Measurements from ENCODE around the gene SUPT6H. TPM values are rescaled to one million over a fixed set of nuclear protein-coding genes. Genes with fewer than 3 reads are reported as not detected.
"Not testable (repeated sequence)": the region's sequence is repeated elsewhere in the genome, so short reads cannot be mapped to it uniquely, and the experiment has no call there.

SUPT6H gene
- total RNA-seq, 2 experiments from 2014 or later, result 60.7 to 65.8 TPM

DNA sequence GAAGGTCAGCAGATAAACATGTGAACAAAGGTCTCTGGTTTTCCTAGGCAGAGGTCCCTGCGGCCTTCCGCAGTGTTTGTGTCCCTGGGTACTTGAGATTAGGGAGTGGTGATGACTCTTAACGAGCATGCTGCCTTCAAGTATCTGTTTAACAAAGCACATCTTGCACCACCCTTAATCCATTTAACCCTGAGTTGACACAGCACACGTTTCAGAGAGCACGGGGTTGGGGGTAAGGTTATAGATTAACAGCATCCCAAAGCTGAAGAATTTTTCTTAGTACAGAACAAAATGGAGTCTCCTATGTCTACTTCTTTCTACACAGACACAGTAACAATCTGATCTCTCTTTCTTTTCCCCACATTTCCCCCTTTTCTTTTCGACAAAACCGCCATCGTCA, 3.7 kb upstream of the SUPT6H start:
- CTCF ChIA-PET, DNase-seq, H3K27ac Mint-ChIP-seq, H3K9me3 Mint-ChIP-seq, H3K27me3 Mint-ChIP-seq, H3K4me3 Mint-ChIP-seq: not testable (repeated sequence)
- Mint-ChIP-seq H3K4me1 (peaks cover 29% of the 10 kb centered on the region), H3K36me3 (ENCODE audit: low read depth) (peaks cover 55% of the 10 kb centered on the region)
- POLR2A ChIA-PET, result interaction anchor here (2.0 kb wide), 1 partner anchor 12 kb away, joined by 7 read pairs; no protein-coding TSS in a partner anchor

DNA sequence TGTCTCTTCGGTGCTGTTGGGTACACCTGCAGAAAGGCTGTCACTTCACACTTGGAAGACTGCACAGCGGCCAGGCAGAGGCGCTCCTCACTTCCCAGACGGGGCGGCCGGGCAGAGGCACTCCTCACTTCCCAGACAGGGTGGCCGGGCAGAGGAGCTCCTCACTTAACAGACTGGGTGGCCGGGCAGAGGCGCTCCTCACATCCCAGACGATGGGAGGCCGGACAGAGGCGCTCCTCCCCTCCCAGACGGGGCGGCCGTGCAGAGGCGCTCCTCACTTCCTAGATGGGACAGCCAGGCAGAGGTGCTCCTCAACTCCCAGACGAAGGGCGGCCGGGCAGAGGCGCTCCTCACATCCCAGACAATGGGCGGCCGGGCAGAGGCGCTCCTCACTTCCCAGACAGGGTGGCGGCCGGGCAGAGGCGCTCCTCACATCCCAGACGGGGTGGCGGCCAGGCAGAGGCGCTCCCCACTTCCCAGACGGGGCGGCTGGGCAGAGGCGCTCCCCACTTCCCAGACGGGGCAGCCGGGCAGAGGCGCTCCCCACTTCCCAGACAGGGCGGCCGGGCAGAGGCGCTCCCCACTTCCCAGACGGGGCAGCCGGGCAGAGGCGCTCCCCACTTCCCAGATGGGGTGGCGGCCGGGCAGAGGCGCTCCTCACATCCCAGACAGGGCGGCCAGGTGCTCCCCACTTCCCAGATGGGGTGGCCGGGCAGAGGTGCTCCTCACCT, 3.1 kb upstream of the SUPT6H start:
- H3K27ac Mint-ChIP-seq, H3K27me3 Mint-ChIP-seq, H3K4me3 Mint-ChIP-seq, H3K9me3 Mint-ChIP-seq, CTCF ChIA-PET, DNase-seq: not testable (repeated sequence)
- Mint-ChIP-seq H3K4me1 (peaks cover 35% of the 10 kb centered on the region), H3K36me3 (ENCODE audit: low read depth) (peaks cover 54% of the 10 kb centered on the region)
- POLR2A ChIA-PET, result interaction anchor here (2.0 kb wide), 1 partner anchor 12 kb away, joined by 7 read pairs; no protein-coding TSS in a partner anchor

DNA sequence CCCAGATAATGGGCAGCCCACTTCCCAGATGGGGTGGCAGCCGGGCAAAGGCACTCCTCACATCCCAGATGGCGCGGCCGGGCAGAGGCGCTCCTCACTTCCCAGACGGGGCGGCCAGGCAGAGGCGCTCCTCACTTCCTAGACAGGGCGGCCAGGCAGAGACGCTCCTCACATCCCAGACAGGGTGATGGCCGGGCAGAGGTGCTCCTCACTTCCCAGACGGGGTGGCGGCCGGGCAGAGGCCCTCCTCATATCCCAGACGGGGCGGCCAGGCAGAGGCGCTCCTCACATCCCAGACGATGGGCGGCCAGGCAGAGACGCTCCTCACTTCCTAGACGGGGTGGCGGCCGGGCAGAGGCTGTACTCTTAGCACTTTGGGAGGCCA, 2.5 kb upstream of the SUPT6H start:
- peaks cover 56% of the 10 kb centered on the region for H3K36me3 Mint-ChIP-seq (ENCODE audit: low read depth)
- H3K4me3 Mint-ChIP-seq, DNase-seq, CTCF ChIA-PET, POLR2A ChIA-PET, H3K27ac Mint-ChIP-seq, H3K9me3 Mint-ChIP-seq, H3K27me3 Mint-ChIP-seq: not testable (repeated sequence)
- H3K4me1 Mint-ChIP-seq, result peaks cover 41% of the 10 kb centered on the region

DNA sequence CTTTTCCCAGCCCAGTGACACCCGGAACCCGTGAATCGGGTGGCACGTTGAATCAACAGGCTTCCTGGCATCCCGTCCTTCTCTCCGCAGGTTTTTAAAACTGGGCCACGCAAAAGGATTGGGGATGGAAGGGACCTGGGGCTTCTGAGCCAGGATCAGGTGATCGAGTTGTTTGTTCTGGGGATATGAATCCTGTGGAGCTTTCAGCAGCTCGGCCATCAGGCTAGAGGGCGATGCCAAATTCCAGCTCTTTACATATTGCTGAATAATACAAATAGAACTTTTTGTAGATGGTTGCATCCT, 473 bp downstream of the SUPT6H start:
- no peak for DNase-seq
- Mint-ChIP-seq H3K4me3 (peak overlapping the region; percentile 98), H3K4me1 (peaks cover 53% of the 10 kb centered on the region), H3K27me3 (no peaks in the 10 kb centered on the region), H3K36me3 (ENCODE audit: low read depth) (peaks cover 55% of the 10 kb centered on the region), H3K27ac (peak overlapping the region; percentile 98), H3K9me3 (no peaks in the 10 kb centered on the region)
- CTCF ChIA-PET, result interaction anchor here (0.8 to 3.6 kb wide), 9 partner anchors 9 to 327 kb away, joined by 3 to 80 read pairs (median 6); partner anchors contain the start of genes BLTP2, PROCA1, RPL23A and TNFAIP1
- POLR2A ChIA-PET, result interaction anchor here (0.7 to 4.2 kb wide), 17 partner anchors 9 to 327 kb away, joined by 3 to 115 read pairs (median 5); partner anchors contain the start of genes ALDOC, BLTP2, IFT20 and PIGS

DNA sequence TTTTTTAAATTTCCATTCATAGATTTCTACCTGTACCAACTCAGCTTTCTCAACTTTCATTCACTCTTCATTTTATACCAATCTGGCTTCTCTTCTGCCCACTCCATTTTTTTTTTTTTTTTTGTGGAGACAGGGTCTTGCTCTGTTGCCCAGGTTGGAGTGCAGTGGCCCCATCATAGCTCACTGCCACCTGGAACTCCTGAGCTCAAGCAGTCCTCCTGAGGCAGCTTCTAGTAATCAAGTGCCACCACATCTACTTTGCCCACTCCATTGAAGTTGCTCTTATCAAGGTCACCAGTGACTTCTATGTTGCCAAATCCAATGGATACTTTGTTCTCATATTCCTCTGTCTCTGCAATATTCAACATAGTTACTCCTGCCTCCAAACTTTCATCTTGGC, 1.7 kb downstream of the SUPT6H start:
- Mint-ChIP-seq H3K9me3 (no peaks in the 10 kb centered on the region), H3K4me1 (peaks cover 54% of the 10 kb centered on the region), H3K27ac (peak overlapping the region; percentile 98), H3K36me3 (ENCODE audit: low read depth) (peaks cover 54% of the 10 kb centered on the region), H3K27me3 (no peaks in the 10 kb centered on the region), H3K4me3 (peak overlapping the region; percentile 98)
- CTCF ChIA-PET, result interaction anchor here (1.2 to 2.5 kb wide), 2 partner anchors 12 to 13 kb away, joined by 3 to 6 read pairs; no protein-coding TSS in a partner anchor
- POLR2A ChIA-PET, result interaction anchor here (1.1 to 4.2 kb wide), 4 partner anchors 11 to 85 kb away, joined by 3 to 115 read pairs (median 9); partner anchors contain the start of gene BLTP2
- DNase-seq, result no peak

DNA sequence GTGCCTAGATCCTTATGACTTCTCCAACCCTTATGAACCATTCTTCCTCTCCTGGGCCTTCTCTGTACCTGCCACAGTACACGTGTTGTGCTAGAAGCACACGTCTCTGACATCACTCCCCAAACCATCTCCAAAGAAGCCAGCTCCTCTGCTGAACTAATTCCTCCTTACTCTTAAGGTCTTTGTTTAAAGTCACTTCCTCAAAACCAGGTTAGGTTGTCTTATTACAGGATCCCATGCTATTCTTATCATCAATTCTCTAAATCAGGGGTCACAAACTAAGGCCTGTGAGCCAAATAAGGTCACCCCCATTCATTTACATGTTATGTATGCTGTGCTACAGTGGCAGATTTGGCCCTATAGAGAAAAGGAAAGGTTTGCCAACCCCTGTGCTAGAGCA, 4.0 kb downstream of the SUPT6H start:
- no peak overlapping the region for H3K4me3 Mint-ChIP-seq
- ChIA-PET POLR2A (no interaction called here), CTCF (no interaction called here)
- no peaks in the 10 kb centered on the region for H3K9me3 Mint-ChIP-seq
- no peak for DNase-seq
- H3K4me1 Mint-ChIP-seq, result peaks cover 41% of the 10 kb centered on the region
- no peak overlapping the region for H3K27ac Mint-ChIP-seq
- peaks cover 44% of the 10 kb centered on the region for H3K36me3 Mint-ChIP-seq (ENCODE audit: low read depth)
- no peaks in the 10 kb centered on the region for H3K27me3 Mint-ChIP-seq

DNA sequence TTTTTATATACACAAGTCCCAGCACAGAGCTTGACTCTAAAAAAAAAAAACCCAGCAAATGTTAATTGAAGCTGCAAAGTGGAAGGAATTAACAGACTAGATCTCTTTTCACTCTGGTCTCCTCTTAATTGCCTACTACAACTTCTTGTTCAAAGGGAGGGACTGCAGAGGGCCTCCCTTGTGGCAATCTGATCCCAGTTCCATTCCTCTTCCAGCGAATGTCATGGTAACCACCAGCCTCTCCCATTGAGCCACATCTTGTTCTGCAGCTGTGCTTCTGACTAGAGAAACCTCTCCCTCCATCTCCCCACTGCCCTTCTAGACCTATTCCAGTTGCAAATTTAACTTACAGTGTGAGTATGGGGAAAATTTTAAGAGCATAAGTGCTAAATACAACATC, 5.9 kb downstream of the SUPT6H start:
- H3K4me1 Mint-ChIP-seq, result peaks cover 34% of the 10 kb centered on the region
- H3K4me3 Mint-ChIP-seq, result no peak overlapping the region
- H3K27me3 Mint-ChIP-seq, result no peaks in the 10 kb centered on the region
- DNase-seq, result no peak
- H3K9me3 Mint-ChIP-seq, result no peaks in the 10 kb centered on the region
- H3K27ac Mint-ChIP-seq, result no peak overlapping the region
- ChIA-PET POLR2A (interaction anchor here (1.0 to 1.6 kb wide), 3 partner anchors 22 to 68 kb away, joined by 3 to 5 read pairs (median 4); no protein-coding TSS in a partner anchor), CTCF (interaction anchor here (0.6 to 1.7 kb wide), 7 partner anchors 22 to 97 kb away, joined by 3 to 6 read pairs (median 4); partner anchors contain the start of genes BLTP2, PROCA1 and RPL23A)
- H3K36me3 Mint-ChIP-seq (ENCODE audit: low read depth), result peaks cover 50% of the 10 kb centered on the region

DNA sequence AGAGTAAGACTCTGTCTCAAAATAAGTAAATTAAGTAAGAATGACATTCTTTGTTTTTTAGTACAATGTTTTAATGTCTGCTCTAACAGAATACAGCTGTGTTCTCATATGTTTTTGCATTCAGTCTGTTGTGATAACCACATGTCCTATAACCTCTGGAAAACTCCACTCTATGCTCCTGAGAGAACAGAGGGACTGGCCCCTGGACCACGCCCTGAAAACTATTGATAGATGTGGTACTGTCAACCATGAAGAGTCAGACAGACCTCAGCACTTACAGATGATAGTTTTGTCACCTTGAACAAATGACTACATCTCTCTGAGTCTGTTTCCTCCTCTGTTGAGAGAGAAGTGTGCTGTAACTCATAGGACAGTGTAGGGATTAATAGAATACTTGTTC, 7.9 kb downstream of the SUPT6H start:
- Mint-ChIP-seq H3K27me3 (no peaks in the 10 kb centered on the region), H3K9me3 (no peaks in the 10 kb centered on the region), H3K36me3 (ENCODE audit: low read depth) (peaks cover 54% of the 10 kb centered on the region), H3K27ac (no peak overlapping the region), H3K4me1 (peaks cover 14% of the 10 kb centered on the region), H3K4me3 (no peak overlapping the region)
- CTCF ChIA-PET, result no interaction called here
- POLR2A ChIA-PET, result interaction anchor here (2.0 kb wide), 1 partner anchor 41 kb away, joined by 5 read pairs; no protein-coding TSS in a partner anchor
- no peak for DNase-seq

DNA sequence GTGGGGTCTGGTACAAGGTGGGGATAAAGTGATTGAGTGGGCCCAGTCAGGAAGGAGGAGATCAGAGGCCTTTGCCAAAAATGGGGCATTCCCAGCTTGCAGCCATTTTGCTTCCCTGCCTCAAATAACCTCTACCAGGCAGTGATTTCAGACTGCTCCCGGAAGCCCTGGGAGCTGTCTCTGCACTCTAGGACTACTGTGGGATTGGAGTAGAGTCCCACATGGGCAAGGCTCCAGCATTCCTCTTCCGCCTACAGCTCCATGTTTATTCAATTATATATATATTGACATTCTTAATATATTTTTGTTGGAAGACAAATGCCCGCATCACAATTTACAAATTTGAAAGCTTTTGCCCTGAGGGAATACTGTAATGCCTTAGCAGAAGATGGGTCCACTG, 13.5 kb downstream of the SUPT6H start:
- ChIA-PET POLR2A (interaction anchor here (0.7 to 2.1 kb wide), 5 partner anchors 13 to 76 kb away, joined by 3 to 10 read pairs (median 3); partner anchors contain the start of genes BLTP2, SDF2 and SUPT6H), CTCF (interaction anchor here (0.9 to 2.7 kb wide), 7 partner anchors 12 to 51 kb away, joined by 3 to 11 read pairs (median 6); partner anchors contain the start of gene BLTP2)
- Mint-ChIP-seq H3K27me3 (no peaks in the 10 kb centered on the region), H3K4me1 (no peaks in the 10 kb centered on the region), H3K4me3 (no peak overlapping the region), H3K27ac (no peak overlapping the region), H3K9me3 (no peaks in the 10 kb centered on the region), H3K36me3 (ENCODE audit: low read depth) (peaks cover 71% of the 10 kb centered on the region)
- no peak for DNase-seq

DNA sequence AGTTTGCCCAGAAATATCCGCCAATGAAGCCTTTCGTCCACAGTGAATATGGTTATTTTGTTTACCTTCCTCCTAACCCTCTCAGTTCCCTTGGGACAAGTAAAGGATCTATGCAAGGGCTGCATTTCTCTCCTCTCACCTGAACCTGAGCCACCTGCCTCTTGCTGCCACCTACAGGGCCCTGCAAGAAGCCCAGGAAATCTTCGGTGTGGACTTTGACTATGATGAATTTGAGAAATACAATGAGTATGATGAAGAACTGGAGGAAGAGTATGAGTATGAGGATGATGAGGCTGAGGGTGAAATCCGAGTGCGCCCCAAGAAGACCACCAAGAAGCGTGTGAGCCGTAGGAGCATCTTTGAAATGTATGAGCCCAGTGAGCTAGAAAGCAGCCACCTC, 14.0 kb downstream of the SUPT6H start:
- POLR2A ChIA-PET, result interaction anchor here (1.2 to 2.1 kb wide), 4 partner anchors 13 to 76 kb away, joined by 3 to 10 read pairs (median 4); partner anchors contain the start of genes BLTP2, SDF2 and SUPT6H
- Mint-ChIP-seq H3K4me1 (no peaks in the 10 kb centered on the region), H3K9me3 (no peaks in the 10 kb centered on the region), H3K27me3 (no peaks in the 10 kb centered on the region), H3K4me3 (no peak overlapping the region), H3K27ac (no peak overlapping the region), H3K36me3 (ENCODE audit: low read depth) (peaks cover 69% of the 10 kb centered on the region)
- peak; percentile 19 for DNase-seq
- CTCF ChIA-PET, result interaction anchor here (0.8 to 2.7 kb wide), 9 partner anchors 12 to 51 kb away, joined by 3 to 11 read pairs (median 4); partner anchors contain the start of genes BLTP2 and PROCA1

DNA sequence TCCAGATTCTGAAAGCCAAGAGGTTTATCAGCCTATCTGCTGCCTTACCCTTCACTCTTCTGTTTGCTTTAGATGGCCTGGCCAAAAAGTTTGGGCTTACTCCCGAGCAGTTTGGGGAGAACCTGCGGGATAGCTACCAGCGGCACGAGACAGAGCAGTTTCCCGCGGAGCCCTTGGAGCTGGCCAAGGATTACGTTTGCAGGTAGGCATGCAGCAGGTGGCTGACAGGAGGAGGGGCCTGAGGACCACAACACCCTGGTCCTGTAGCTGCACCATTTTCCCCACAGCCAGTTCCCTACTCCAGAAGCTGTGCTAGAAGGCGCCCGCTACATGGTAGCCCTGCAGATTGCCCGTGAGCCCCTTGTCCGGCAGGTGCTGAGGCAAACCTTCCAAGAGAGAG, 20.6 kb downstream of the SUPT6H start:
- DNase-seq, result no peak
- Mint-ChIP-seq H3K36me3 (ENCODE audit: low read depth) (peaks cover 72% of the 10 kb centered on the region), H3K4me3 (no peak overlapping the region), H3K27me3 (no peaks in the 10 kb centered on the region), H3K4me1 (no peaks in the 10 kb centered on the region), H3K27ac (no peak overlapping the region), H3K9me3 (no peaks in the 10 kb centered on the region)
- POLR2A ChIA-PET, result interaction anchor here (1.6 kb wide), 1 partner anchor 11 kb away, joined by 4 read pairs; no protein-coding TSS in a partner anchor
- CTCF ChIA-PET, result interaction anchor here (1.0 kb wide), 1 partner anchor 36 kb away, joined by 3 read pairs; no protein-coding TSS in a partner anchor

DNA sequence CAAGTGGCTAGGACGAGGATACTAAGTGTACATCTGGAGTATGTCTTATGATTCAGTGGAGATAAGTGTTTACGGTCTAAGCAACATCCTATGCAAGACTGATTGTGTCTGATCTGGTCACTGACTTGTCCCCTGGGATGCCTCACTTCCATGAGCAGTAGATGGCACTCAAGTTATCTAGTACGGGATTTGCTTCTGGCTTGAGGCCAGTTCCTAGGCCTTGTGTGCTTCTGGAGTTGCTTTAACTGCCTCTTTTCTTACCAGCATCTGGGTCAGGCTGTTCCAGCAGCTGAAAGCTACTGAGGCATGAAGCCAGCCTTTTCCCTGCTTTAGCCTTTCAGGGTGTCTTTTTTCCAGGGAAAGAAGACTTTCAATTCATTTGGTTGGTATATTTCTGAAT, 23.0 kb downstream of the SUPT6H start:
- no peaks in the 10 kb centered on the region for H3K9me3 Mint-ChIP-seq
- no peak for DNase-seq
- H3K36me3 Mint-ChIP-seq (ENCODE audit: low read depth), result peaks cover 81% of the 10 kb centered on the region
- H3K27me3 Mint-ChIP-seq, result no peaks in the 10 kb centered on the region
- no peak overlapping the region for H3K4me3 Mint-ChIP-seq
- POLR2A ChIA-PET, result no interaction called here
- H3K27ac Mint-ChIP-seq, result no peak overlapping the region
- CTCF ChIA-PET, result no interaction called here
- H3K4me1 Mint-ChIP-seq, result no peaks in the 10 kb centered on the region

DNA sequence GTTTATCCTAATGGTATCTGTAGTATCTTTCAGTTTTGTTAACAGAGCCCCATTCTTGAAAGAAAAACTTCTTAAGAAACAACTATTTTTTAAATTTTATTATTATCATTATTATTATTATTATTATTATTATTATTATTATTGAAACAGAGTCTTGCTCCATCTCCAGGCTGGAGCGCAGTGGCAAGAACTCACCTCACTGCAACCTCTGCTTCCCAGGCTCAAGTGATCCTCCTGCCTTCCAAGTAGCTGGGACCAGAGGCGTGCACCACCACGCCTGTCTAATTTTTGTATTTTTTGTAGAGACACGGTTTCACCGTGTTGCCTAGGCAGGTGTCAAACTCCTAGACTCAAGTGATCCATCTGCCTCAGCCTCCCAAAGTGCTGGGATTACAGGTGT, 23.4 kb downstream of the SUPT6H start:
- Mint-ChIP-seq H3K36me3 (ENCODE audit: low read depth) (peaks cover 85% of the 10 kb centered on the region), H3K9me3 (no peaks in the 10 kb centered on the region), H3K27ac (no peak overlapping the region), H3K27me3 (no peaks in the 10 kb centered on the region), H3K4me3 (no peak overlapping the region), H3K4me1 (no peaks in the 10 kb centered on the region)
- CTCF ChIA-PET, result no interaction called here
- POLR2A ChIA-PET, result no interaction called here
- no peak for DNase-seq
